Cardiac muscle cell (in vitro differentiated cells and primary cell): ENCODE results near the gene TGFBR3. TPM values are rescaled to one million over a fixed set of nuclear protein-coding genes. Genes with fewer than 3 reads are reported as not detected.
"Not testable (repeated sequence)": the region's sequence is repeated elsewhere in the genome, so short reads cannot be mapped to it uniquely, and the experiment has no call there.

ENCODE experiments used
- DNase-seq, 2 donors: peaks; one replicate each; pipeline versions ENCODE4 v3.0.0 to v3.0.0-alpha.2; 2010 to 2017; ENCODE audit warnings: low read depth in 1 of 2, low spot score in 1 of 2
- H3K27ac ChIP-seq: fragments of 200-600 bp; sonication (generic); 2 replicates; pipeline ENCODE4 v1.5.1; 2016
- H3K27me3 ChIP-seq: fragments of 200-600 bp; sonication (generic); 2 replicates; pipeline ENCODE4 v1.6.0; 2016; ENCODE audit warnings: control low read depth
- H3K36me3 ChIP-seq: fragments of 200-600 bp; sonication (generic); 2 replicates; pipeline ENCODE4 v1.5.1; 2016; ENCODE audit warnings: control low read depth
- H3K4me1 ChIP-seq: fragments of 200-600 bp; sonication (generic); 2 replicates; pipeline ENCODE4 v1.8.1; 2017; ENCODE audit warnings: low read depth, mild to moderate bottlenecking, mixed run types
- H3K4me3 ChIP-seq: fragments of 200-600 bp; sonication (generic); 2 replicates; pipeline ENCODE4 v1.5.1; 2016; ENCODE audit warnings: mild to moderate bottlenecking
- H3K9me3 ChIP-seq: fragments of 200-600 bp; sonication (generic); 2 replicates; pipeline ENCODE4 v1.5.1; 2017; ENCODE audit warnings: low read depth, mild to moderate bottlenecking, control low read depth
- polyA plus RNA-seq: library from polyadenylated mRNA; unstranded; fragments of >200 nt; fragmentation: Nextera tagmentation; extraction: Ambion mirVana; gene quantifications from 2 replicates; pipeline ENCODE4 v1.2.1, GENCODE V29; 2016
- total RNA-seq: library from RNA; depleted of rRNA; stranded (reverse); fragments of >200 nt; gene quantifications from 2 replicates; pipeline ENCODE4 v1.2.3, GENCODE V29; 2016
- TF ChIP-seq, protein P1 (sequence below): IDR thresholded peaks from 2 replicates; pipeline ENCODE4 v1.5.1; 2012; ENCODE audit warnings: low read depth, mild to moderate bottlenecking, low read length

TGFBR3 gene
- total and polyA plus RNA-seq, 2 experiments from 2014 or later, result 10.3 to 11.8 TPM

DNA sequence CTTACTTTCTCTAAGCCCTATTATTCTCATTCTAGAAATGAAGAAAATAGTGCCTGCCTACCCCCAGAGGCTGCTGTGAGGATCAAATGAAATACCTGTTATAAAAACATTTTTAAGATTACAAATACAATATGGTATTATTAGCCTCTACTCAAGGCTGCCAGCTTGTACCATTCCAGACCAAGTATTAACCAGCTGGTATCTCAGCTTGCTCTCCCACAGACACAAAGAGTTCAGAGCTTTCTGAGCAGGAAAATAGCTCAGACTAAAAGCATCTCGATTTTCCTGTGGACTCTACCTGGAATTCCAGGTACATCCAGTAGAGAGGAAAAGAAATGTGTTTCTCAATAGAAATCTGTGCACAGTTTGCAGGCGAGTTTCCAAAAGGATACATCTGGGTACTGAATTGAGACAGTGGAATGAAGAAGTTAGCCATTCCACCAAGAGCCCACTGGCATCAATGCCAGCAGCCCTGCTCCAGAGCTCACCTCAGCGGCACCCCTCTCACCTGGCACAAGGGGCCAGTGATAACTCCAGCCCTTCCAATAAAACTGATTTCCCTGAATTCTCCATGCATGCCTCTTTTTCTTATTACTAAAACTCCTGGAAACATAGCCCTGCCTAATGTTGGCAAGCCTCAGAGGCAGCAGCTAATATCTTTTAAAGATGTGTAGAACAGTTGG, 31.0 kb downstream of the TGFBR3 start:
- Histone ChIP-seq H3K36me3 (no peaks in the 10 kb centered on the region), H3K27me3 (no peaks in the 10 kb centered on the region), H3K4me1 (peaks cover 4% of the 10 kb centered on the region), H3K9me3 (no peaks in the 10 kb centered on the region), H3K4me3 (no peak overlapping the region), H3K27ac (no peak overlapping the region)
- TF ChIP-seq, protein P1, sequence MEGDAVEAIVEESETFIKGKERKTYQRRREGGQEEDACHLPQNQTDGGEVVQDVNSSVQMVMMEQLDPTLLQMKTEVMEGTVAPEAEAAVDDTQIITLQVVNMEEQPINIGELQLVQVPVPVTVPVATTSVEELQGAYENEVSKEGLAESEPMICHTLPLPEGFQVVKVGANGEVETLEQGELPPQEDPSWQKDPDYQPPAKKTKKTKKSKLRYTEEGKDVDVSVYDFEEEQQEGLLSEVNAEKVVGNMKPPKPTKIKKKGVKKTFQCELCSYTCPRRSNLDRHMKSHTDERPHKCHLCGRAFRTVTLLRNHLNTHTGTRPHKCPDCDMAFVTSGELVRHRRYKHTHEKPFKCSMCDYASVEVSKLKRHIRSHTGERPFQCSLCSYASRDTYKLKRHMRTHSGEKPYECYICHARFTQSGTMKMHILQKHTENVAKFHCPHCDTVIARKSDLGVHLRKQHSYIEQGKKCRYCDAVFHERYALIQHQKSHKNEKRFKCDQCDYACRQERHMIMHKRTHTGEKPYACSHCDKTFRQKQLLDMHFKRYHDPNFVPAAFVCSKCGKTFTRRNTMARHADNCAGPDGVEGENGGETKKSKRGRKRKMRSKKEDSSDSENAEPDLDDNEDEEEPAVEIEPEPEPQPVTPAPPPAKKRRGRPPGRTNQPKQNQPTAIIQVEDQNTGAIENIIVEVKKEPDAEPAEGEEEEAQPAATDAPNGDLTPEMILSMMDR, result no peak
- no peak for DNase-seq

DNA sequence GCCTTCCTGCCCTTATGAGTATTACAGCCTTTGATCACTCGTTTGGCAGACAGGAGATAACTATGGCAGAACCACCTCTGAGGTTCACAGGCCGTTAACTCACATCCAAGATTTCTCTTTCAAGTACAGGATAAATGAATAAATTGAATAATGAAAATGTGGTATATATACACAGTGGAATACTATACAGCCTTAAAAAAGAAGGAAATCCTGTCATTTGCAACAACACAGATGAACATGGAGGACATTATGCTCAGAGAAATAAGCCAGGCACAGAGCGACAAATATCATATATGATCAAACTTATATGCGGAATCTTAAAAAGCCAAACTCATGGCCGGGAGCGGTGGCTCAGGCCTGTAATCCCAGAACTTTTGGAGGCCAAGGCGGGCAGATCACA, 32.6 kb downstream of the TGFBR3 start:
- peaks cover 4% of the 10 kb centered on the region for H3K4me1 ChIP-seq
- H3K27me3 ChIP-seq, result no peaks in the 10 kb centered on the region
- no peak for DNase-seq
- TF ChIP-seq, protein P1, result no peak
- no peak overlapping the region for H3K4me3 ChIP-seq
- no peaks in the 10 kb centered on the region for H3K9me3 ChIP-seq
- no peak overlapping the region for H3K27ac ChIP-seq
- no peaks in the 10 kb centered on the region for H3K36me3 ChIP-seq

DNA sequence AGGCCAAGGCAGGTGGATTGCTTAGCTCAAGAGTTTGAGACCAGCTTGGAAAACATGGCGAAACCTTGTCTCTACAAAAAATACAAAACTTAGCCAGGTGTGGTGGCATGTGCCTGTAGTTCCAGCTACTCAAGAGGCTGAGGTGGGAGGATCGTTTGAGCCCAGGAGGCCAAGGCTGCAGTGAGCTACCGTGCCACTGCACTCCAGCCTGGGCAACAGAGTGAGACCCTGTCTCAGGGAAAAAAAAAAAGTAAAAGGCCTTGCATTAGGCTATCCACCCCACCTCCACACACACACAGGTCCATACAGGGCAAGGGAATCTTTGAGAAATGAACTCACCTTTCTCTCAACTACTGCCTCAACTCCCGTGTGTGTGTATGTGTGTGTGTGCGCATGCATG, 33.9 kb downstream of the TGFBR3 start:
- not testable (repeated sequence) for H3K27me3 ChIP-seq, DNase-seq, H3K4me3 ChIP-seq, H3K4me1 ChIP-seq, H3K27ac ChIP-seq, H3K36me3 ChIP-seq, H3K9me3 ChIP-seq

DNA sequence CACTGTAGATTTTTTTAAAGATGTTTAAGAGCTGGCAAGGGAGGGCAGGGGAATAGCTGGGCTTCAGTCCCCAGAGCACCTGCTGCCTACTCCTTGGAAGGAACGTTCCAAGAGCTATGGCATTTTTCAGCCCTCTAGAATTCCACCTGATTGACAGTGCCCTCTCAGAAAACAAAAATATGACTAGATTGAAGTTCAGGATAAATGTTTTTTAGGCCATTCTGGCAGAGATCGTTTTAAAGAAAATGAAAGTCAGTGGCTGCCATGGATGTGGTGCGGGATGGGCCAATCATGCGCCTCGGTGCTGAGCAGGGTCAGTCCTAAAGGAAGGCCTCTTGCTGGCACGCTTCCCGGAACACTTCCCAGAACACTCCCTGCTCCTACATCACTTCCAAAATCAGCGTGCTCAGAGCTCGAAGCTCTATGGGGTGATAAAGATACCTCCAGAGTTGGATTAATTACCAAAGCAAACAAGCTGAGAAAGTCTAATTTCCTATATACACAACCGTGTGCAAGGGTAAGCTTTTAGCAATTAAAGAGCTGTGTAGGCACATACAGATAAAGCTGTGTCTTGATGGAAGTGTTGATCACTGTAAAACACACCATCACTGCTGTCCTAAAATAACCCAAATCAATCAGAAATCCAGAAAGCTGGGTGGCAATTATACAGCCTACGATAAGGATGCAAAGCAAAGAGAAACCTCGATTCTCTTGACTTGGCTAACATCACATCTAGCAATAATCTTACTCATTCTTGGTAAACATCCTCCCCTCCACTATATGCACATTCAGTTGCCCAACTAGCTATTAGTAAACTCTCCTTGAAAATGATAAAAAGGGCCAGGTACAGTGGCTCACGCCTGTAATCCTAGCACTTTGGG, 34.6 kb downstream of the TGFBR3 start:
- Histone ChIP-seq H3K9me3 (no peaks in the 10 kb centered on the region), H3K36me3 (no peaks in the 10 kb centered on the region), H3K27ac (peak overlapping the region; percentile 15), H3K4me1 (peaks cover 9% of the 10 kb centered on the region), H3K4me3 (no peak overlapping the region), H3K27me3 (no peaks in the 10 kb centered on the region)
- DNase-seq, result peak; percentile 47 to 96
- TF ChIP-seq, protein P1, result no peak

DNA sequence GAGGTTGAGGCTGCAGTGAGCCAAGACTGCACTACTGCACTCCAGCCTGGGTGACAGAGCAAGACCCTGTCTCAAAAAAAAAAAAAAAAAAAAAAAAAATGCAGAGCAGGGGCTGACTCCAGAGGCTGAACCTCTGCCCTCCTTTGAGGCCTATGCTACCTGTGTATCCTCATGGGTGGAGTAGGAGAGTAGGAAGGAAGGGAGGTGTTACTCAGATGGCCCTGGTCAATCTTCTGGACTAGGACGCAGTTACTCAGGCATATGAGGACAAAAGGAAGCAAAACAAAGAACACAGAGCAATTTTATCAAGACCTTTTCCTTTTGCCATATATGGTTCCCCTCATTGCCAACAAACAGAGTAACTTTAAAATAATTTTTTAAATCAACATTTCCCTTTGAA, 35.2 kb downstream of the TGFBR3 start:
- TF ChIP-seq, protein P1, result no peak

DNA sequence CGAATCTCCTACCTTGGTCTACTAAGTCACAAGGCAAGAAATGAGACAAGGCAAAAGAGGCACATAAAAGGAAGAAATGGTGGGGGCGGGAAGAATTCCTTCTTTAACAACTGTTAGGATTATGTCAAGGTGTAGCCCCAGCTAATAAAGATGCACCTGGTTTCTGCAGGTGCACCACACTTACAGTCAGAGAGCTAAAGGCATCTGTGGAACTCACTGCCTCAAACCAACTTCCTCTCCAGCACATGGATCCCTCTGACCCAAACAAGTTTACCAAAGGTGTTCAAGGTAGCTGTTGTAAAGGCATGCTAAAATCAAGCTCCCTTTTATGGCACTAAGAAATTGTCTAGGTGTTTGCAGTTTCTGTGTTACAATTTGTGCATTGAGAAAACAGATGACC, 38.1 kb downstream of the TGFBR3 start:
- Histone ChIP-seq H3K27me3 (no peaks in the 10 kb centered on the region), H3K4me1 (peaks cover 28% of the 10 kb centered on the region), H3K36me3 (no peaks in the 10 kb centered on the region), H3K27ac (no peak overlapping the region), H3K9me3 (no peaks in the 10 kb centered on the region), H3K4me3 (no peak overlapping the region)
- TF ChIP-seq, protein P1, result no peak
- no peak for DNase-seq

More for the DNA sequence above, 35.2 kb downstream of the TGFBR3 start:
- H3K9me3 ChIP-seq, result no peaks in the 10 kb centered on the region
- DNase-seq, result no peak
- no peak overlapping the region for H3K27ac ChIP-seq
- H3K27me3 ChIP-seq, result no peaks in the 10 kb centered on the region
- H3K36me3 ChIP-seq, result no peaks in the 10 kb centered on the region
- H3K4me1 ChIP-seq, result peaks cover 15% of the 10 kb centered on the region
- no peak overlapping the region for H3K4me3 ChIP-seq
